HTR-8/SVneo (cell line): ENCODE results near the gene SEC23IP.
"Not testable (repeated sequence)": the region's sequence is repeated elsewhere in the genome, so short reads cannot be mapped to it uniquely, and the experiment has no call there.

Experiments used
- DNase-seq: peaks from one replicate; pipeline ENCODE4 v3.0.0; 2011; ENCODE audit warnings: low spot score, mixed read lengths; ENCODE audit not compliant: insufficient read length
- FAIRE-seq: peaks from 2 replicates; lab custom pipeline; 2011; peaks lifted over from hg19 to GRCh38; lab: Jason Lieb, UNC

Gene SEC23IP

DNA sequence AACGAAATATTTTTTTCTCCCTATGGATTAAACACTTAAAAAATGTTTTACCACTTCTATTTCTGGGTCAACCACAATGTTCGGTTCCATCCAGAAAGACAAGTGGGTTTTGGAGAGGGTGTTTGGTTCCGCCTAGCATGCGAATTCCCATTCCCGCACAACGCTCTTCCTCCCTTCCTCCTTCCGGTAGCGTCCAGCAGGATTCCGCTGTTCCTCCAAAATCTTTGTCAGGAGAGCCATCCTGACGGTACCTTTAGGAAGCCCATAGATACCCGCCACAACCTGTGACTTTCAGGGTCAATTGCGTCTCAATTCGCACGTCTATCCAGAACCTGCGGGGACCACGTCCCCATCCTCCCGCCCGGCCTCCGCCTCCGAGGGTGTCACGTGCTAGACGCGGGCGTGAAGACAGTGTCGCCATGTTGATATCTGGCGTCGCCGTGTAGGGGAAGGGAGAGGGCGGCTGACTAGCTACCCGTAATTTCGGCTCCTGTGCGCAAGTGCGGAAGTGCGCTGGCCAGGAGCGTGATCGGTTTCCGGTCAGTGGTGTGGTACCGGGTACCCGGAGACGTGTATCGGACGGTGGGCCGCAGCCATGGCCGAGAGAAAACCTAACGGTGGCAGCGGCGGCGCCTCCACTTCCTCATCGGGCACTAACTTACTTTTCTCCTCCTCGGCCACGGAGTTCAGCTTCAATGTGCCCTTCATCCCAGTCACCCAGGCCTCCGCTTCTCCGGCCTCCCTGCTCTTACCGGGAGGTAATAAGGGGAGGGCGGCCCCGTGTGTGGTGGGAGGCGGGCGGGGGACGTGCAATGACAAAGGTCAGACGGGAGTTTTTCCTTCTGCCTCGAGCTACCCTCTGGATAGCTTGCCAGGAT, at the start of gene SEC23IP:
SEC23IP (plus strand) TSS at position 543 of the 878 bp plus-strand sequence; CDS start at position 596, 53 bp downstream.
- FAIRE-seq: peak; percentile 72
- DNase-seq: peak; percentile 86

DNA sequence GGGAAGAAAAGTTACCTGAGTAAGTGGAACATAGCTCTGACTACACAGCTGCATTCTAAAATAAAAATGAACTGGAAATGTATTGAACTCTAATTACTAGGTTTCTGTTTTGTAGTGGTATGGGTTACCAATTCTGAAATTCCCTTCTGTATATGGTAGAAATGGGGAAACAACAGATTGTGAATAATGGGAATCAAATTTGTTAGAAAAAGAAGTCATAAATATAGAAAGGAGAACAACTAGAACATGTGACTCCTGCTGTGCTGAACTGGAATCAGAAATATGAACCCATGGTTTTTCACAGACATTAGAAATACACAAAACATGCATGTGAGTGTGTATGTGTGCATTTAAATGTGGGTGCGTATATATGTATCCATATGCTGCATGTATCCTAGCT, 46.9 kb upstream of the SEC23IP start:
- DNase-seq (no peak), FAIRE-seq (no peak)

DNA sequence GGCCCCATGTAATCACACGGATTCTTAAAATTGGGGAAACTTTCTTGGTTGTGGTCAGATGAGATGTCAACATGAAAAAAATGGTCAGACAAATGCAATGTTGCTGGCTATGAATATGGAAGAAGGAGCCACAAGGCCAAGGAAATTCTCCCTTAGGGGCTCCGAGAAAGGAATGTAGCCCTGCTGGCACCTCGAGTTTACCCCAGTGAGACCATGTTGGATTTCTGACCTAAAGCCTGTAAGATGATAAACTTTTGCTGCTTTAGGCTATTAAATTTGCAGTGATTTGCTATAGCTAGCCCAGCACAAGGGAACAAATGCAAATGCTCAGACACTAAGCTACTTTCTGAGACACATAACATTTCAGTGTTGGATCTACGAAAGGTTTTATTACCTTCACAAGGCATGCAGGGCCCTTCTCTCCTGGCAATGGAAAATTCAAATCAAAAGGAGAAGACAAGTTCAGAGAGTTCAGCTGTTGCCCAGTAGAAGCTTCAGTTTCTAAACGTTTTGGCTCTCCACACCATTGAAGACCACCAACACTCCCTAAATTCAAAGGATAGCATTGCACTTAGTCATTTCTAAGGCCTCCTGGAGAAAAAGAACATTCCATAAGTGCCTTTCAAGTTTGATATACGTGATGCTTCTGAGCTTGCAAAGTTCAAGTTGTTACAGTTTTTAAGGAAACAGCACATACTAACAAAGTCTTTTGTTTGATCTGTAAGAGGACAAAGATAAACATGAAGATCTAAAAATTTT, 43.3 kb upstream of the SEC23IP start:
- DNase-seq (peak; percentile 50), FAIRE-seq (no peak)

DNA sequence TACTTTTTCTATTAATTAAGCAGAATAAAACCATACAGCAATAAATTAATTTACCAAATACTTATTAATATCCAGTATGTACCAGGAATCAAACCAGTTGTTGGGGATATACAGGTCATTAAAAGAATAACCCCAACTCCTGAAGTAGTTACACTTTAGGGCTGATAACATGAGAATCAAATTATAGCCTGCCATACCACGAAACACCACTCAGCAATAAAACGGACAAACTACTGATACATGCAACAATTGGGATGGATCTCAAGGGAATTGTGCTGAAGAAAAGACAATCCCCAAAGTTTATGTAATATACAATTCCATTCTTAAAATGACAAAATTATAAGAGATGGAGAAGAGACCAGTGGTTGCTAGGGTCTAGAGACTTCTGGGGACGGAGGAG, 42.6 kb upstream of the SEC23IP start:
- no peak for FAIRE-seq
- DNase-seq: no peak

GRCh38 chr10:119852277-119852676, 40.3 kb upstream of the SEC23IP start:
- FAIRE-seq (no peak), DNase-seq (no peak)

DNA sequence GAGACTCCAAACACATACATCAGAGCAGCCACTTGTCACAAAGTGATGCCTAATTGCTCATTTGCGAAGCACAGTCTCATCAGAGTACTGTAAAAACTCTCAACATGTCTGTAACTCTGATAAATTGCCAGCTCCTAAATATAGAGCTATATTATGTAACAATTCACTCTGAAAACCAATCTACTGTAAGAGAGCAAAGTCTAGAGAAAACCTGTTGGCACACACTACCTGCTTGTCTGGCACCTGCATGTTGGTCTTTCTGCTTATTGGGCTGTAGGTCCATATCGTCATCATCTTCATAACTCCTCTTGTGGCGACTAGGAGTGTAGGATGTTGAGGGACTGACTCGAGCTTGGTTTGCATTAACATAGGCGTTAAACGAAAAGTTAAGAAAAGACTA, 39.7 kb upstream of the SEC23IP start:
- FAIRE-seq: no peak
- DNase-seq: no peak

DNA sequence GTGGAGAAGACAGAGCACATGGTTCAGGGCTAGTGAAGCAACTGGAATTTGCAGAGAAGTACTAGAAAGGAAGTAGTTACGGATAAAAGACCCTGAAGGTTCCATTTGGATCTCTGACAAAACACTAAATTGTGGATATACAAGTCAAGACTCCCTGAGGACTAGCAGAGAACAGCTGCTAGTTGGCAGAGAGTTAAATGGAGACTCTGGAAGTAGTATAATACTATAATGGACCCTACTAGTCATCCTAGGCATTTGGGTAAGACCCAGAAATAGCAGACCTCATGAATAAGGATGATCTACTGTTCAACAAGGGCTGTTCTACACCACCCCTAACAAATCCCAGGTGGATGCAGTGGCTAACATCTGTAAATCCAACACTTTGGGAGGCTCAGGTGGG, 39.0 kb upstream of the SEC23IP start:
- DNase-seq (no peak), FAIRE-seq (no peak)

- no peak for FAIRE-seq
- DNase-seq: no peak
These were observed 34.5 kb upstream of the SEC23IP start for GRCh38 chr10:119858063-119858462.

DNA sequence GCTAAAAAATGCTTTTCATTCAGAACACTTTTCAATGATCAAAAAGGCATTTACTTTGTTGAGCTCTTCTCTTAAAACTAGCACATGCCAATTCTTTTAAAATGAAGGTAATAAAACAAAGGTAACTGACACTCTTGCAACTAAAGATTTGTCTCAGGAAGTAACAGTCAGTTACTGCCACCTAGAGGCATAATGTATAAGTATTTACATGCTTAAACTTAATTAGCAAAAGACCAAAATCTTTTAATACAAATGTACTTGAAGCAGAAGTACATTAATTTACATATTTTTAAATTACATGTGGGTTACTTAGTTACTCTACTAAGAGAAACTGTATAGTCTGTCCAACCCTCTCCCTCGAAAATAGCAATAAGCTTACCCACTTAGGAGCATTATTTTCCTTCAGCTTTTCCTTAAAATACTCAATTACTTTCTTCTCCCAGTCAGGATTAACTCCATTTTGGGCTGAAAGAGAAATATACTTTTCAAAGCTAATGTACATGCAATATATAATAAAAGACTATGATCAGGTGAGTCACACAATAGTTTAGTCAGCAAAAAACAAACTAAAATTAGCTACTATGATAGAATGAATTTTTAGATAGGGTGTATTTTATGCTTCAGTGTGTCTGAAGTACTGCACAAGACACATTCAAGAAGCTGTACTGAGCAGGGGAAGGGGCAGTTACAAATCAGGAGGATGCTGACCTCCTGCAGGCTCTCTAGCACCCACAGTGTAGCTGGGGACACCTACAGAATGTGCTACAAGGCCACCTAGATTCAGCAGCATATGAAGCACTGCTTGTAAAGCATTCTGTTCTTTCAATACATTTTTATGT, 32.9 kb upstream of the SEC23IP start:
- FAIRE-seq (no peak), DNase-seq (no peak)

GRCh38 chr10:119860866-119861607, 31.5 kb upstream of the SEC23IP start:
- DNase-seq (no peak), FAIRE-seq (no peak)

DNA sequence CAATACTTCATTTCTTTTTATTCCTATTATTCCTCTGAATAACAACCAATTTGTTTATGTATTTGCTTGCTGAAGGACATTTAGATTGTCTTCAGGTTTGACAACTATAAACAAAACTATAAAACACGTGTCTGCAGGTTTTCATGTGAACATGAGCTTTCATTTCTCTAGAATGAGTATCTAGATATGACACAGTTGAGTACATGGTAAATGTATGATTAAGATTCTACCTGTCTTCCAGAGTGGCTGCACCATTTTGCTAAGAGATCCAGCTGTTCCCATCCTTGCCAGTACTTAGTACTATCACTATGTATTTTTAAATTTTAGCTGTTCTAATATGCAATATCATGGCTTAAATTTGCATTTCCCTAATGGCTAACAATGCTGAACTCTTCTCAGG, 30.0 kb upstream of the SEC23IP start:
- DNase-seq: no peak
- FAIRE-seq: no peak

- no peak for DNase-seq
- FAIRE-seq: no peak
These were observed 28.5 kb upstream of the SEC23IP start for GRCh38 chr10:119863951-119864565.

DNA sequence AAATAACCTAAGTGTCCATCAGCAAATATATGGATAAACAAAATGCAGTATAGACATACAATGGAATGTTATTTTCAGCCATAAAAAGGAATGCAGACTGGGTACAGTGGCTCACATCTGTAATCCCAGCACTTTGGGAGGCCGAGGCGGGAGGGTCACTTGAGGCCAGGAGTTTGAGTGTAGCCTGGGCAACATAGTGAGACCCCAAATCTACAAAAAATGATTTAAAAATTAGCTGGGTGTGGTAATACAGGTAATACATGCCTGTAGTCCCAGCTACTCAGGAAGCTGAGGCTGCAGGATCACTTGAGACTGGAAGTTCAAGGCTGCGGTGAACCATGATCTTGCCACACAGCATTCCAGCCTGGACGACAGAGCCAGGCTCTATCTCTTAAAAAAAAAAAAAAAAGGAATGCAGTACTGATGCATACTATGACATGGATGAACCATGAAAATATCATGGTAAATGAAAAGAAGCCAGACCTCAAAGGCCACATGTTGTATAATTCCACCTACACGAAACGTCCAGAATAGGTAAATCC, 26.8 kb upstream of the SEC23IP start:
- DNase-seq: no peak
- no peak for FAIRE-seq

- DNase-seq (no peak), FAIRE-seq (no peak)
These were observed 25.2 kb upstream of the SEC23IP start for GRCh38 chr10:119867317-119867716.

- DNase-seq, FAIRE-seq: not testable (repeated sequence)
These were observed 23.1 kb upstream of the SEC23IP start for GRCh38 chr10:119869398-119869797.

DNA sequence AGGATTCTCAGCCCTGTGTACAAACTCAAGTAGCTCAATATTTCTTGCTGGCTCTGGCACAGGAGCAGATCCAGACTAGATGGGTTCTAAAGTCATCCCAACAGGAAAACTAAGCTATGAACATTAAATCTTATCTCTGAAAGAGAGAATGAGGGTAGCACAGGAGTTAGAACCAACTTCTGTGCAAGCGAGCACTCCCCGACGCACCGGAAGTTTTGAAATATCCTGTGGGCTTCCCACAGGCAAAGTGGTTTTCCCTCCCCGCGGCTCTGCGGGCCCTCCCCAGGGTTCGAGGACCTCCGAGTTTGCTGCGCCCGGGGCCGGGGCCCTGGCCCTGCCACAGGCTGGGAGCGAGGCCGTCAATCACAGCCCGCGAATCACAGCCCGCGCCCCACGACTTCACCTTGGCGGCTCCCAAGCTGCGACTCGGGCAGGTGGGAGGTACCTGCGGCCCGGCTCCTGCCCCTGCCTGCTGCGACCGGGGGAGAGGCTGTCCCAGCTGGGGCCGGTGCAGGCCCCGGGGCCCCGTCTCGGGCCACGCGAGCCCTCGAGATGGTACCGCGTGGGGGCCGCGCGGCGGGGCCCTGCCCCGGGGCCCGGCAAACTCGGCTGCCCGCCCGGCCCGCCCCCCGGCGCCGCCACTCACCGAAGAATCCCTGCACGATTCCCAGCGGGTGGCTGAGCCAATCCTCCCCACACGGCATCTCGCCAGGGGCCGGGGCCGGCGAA, 20.5 kb upstream of the SEC23IP start:
- no peak for FAIRE-seq
- DNase-seq: no peak

- FAIRE-seq (no peak), DNase-seq (no peak)
These were observed 20.0 kb upstream of the SEC23IP start, which contains the start of gene MCMBP for GRCh38 chr10:119872610-119872859. Gene MCMBP (minus strand): TSS chr10:119872843. CDS start chr10:119872584, 259 bp downstream.

DNA sequence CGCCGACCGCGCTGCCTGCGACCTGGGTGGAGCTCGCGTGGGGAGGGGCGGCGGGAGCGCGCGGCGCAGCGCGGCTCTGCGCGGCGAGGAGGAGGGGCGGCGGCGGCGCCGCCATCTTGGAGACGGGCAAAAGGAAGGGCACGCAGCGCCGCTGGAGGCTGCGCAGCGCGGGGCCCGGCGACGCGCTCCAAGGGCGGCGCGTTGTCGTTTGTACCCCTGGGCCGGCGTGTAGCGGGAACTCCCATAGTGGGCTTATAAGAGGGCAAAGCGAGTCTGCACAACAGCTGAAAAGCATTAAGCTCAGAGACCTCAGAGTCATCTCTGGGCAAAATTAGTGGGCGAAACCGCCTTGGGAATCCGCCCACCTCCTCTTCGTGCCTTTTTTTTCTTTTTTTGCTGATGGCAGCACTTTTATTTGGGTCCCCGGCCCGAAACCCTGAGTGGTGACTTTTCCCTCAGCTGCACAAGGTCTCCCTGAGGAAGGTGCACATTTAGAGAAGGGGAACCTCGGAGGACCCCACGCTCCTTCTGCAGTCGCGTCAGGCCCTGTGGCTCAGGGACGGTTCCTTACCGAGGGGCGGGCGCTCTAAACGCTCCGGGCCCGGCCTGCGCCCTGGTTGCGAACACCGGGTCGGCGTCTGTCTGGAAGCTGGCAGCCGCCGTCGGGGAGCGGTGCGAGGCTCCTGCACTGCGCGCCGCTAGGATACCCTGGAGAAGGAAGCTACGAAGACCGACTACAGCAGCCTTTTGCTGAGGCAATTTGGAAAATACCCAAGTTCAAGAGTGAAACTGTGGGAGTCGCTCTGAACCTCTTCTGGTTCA, 19.5 kb upstream of the SEC23IP start:
- peak; percentile 73 for FAIRE-seq
- DNase-seq: peak; percentile 65
